ACHN (cell line): Measurements from ENCODE around the gene PCDH9.
"Not testable (repeated sequence)": the region's sequence is repeated elsewhere in the genome, so short reads cannot be mapped to it uniquely, and the experiment has no call there.

Experiments used
- DNase-seq: peaks from one replicate; pipeline ENCODE4 v3.0.0-alpha.2; 2015
- in situ Hi-C: cut with HindIII; loops from 2 replicates; pipeline ENCODE4 v1.10.0; 2017; ENCODE audit warnings: low sequenced_read_pairs, low pct_ligation_motif_present, low pct_unique_long_range_greater_than_20kb

The PCDH9 gene

DNA sequence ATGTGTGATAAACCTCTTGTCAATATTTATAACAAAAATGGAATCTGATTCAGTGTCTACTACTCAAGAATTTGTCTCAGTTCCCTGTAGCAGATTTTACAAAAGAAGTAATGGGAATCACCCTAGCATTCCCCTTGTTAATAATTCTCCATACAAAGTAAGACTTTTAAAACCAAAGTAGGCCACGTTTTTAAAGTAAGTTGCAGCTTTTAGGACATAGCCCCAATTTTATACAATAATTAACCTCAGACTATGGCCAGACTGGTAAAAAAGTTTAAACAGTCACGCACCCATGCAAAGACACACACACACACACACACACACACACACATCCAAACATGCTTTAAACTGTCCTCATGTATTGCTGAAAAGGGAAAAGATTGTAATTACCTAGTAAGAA is 589.9 kb downstream of the PCDH9 start:
- in situ Hi-C loops: no loop called here

DNA sequence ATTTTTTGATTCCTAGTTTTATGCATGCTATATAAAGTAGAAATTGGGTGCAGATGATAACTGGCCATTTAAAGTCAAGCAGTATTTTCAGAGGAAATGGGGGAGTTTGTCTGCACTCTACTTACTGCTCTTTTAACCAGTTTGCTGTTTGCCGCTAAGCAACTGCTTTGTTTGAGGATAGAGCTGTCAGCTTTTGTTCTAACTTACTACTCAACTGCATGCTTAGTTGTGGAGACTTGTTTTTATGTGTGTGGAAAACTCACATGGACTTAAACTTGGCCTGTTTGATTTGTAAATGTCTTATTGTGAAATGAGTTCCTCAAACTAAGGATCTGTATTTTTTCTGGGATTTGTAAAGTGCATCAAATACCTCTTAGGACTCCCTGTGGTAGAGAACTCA is 591.1 kb downstream of the PCDH9 start:
- no peak for DNase-seq
- in situ Hi-C loops: no loop called here

More for the DNA sequence above, 589.9 kb downstream of the PCDH9 start:
- no peak for DNase-seq

DNA sequence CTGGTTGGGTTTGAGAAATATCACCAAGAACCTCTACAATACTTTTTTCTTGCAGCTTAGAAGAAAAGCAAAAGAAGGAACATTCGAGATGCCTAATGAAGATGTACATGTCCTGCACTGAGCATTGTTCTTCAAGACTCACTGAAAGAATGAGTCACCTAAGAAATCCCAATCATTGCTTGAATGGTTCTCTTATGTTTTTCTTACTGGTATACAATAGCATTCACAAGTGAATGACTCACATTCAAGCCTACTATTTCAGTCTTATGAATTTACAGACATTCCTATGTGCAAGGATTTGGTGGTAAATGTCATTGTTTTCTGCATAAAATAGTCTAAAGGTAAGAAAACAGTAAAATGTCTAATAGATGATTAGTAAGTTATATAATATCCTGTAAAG is 594.6 kb downstream of the PCDH9 start:
- DNase-seq: peak; percentile 57
- in situ Hi-C loops: no loop called here

DNA sequence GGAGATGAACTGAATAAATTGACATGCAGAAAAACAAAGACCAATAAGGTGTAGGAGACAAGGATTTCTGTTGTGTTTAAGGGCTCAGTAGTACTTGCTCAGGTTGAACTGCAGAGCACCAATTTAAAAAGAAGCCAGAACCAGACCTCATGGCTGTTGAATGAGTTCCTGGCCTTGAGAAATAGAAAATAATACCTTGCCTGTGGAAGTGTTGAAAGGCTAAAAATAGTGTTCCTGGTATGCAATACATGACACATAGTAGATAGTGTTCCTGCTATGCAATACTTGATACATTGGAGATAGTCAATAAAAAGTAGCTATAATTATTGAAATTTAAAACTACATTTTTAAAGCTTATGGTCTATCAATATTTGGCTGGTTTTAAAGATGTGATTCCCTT is 595.8 kb downstream of the PCDH9 start:
- DNase-seq: no peak

DNA sequence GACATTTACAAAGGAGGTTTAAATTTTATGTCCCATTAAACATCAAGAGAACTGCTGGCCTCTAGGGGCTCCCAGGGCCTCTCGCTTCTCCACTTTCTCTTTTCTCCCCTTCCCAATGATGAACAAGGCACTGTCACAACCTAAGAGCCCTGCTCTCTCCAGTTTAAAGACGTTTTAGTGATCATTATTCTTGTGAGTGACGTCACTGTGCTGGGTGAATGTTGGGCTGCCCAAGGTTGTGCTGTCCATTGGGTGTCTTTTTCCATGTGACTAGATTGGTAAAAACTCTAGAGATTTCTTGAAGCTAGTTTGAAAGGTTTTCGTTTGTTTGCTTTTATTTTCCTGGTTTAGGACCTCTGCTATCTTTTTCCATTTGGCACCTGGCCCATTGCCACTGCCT is 602.6 kb downstream of the PCDH9 start:
- no peak for DNase-seq
- in situ Hi-C loops: no loop called here

More for the DNA sequence above, 595.8 kb downstream of the PCDH9 start:
- in situ Hi-C loops: no loop called here

DNA sequence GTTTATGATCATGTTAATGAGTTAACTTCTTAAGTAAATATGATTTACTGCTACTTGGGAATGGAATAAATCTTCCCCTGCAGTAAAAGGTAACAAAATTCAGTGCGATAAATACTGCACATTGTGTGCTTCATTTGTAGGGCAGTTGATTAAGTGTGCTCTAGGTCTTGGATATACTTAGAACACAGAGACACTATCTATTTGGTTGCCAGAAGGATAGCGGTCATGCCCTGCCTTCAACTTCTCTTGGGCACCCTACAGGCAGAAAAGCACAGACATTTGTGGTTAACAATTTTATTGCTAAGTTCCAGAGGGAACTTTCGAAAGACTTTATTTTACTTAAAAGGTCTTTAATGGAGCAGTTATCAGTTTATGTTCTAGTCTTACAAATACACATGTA is 605.8 kb downstream of the PCDH9 start:
- DNase-seq: no peak
- in situ Hi-C loops: no loop called here

DNA sequence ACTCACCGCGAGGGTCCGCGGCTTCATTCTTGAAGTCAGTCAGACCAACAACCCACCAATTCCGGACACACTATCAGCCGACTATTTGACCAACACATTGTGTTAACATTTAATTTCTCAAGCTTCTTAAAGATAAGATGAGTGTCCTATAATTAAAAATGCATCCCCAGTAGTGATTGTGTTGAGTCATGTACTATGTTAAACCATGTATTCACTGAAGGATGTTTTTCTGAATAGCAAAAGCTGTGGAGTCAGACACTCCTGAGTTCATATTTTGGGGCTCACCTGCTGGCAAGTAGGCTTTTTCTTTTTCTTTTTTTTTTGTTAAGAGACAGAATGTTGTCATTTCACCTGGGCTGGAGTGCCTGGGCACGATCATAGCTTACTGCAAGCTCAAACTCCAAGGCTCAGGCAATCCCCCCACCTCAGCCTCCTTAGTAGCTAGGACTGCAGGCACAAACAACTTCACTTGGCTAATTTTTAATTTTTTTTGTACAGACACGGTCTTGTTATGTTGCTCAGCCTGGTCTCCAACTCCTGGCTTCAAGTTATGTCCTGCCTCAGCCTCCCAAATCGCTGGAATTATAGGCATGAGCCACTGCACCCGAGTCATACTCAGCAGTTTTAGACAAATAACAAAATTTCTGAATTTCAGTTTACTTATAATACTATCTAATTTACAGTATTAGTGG is 606.9 kb downstream of the PCDH9 start:
- in situ Hi-C loops: no loop called here
- no peak for DNase-seq

DNA sequence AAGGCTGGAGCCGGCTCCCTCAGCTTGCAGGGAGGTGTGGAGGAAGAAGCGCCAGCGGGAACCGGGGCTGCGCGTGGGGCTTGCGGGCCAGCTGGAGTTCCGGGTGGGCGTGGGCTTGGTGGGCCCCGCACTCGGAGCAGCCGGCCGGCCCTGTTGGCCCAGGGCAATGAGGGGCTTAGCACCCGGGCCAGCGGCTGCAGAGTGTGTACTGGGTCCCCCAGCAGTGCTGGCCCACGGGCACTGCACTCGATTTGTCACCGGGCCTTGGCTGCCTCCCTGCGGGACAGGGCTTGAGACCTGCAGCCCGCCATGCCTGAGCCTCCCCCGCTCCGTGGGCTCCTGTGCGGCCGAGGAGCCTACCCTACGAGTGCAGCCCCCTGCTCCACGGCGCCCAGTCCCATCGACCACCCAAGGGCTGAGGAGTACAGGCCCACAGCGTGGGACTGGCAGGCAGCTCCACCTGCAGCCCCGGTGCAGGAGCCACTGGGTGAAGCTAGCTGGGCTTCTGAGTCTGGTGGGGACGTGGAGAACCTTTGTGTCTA is 608.2 kb downstream of the PCDH9 start:
- in situ Hi-C loops: not testable (repeated sequence)

DNA sequence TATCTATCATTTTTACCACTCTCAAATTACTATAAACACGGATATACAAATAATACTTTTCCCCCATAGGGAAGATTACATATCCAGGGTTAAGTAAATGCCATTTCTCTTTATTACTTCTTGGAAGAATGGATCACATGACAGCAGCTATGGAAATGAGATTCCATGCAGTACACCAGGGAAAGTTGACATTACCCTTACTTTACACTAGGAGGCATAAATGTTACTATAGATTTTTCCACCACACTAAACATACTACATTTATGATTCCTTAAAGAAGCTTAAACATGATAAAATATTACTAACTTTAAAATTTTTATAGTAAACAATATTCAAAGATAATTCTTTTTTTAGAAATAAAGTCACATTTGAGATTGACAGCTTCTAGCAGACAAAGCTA is 611.4 kb downstream of the PCDH9 start:
- peak; percentile 45 for DNase-seq
- in situ Hi-C loops: no loop called here

More for the DNA sequence above, 608.2 kb downstream of the PCDH9 start:
- DNase-seq: not testable (repeated sequence)

DNA sequence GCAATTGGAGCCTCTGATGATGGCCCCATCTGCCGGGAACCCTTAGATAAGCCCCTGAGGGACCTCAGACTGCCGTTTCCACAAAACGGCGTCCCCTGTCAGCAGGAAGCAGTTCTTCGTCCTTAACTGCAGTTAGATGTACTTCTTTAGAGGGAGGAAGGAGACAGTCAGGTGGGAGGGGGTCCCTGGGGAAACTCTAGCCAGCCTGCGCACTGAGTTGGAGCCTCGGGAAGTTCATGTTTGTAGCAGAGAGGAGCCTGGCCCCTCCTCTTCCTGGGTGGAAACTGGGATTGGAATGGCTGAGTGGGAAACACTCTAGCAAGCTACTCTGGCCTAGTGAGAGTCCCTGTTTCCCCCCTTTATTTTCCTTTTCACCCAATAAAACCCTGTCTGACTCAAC is 612.4 kb downstream of the PCDH9 start:
- DNase-seq: no peak
- in situ Hi-C loops: no loop called here

DNA sequence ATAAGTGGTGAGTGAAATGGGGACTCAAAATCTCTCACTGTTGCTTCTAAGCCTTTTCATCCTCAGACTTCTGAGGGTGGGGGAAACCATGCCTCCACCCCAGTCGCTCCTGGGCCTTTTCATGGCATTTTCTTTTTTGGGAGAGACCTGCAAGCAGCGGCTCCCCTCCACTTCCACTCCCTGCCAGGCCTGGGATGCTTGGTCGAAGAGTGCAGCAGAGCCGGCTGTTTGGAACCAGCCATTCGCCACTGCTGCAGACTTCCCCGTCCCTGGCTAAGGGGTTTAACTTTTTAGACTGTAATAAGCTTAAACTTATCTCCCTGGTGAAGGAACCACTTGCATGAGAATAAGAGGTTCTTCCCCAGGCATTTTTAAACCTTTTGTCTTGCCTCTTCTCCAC is 617.2 kb downstream of the PCDH9 start:
- in situ Hi-C loops: no loop called here
- DNase-seq: no peak

DNA sequence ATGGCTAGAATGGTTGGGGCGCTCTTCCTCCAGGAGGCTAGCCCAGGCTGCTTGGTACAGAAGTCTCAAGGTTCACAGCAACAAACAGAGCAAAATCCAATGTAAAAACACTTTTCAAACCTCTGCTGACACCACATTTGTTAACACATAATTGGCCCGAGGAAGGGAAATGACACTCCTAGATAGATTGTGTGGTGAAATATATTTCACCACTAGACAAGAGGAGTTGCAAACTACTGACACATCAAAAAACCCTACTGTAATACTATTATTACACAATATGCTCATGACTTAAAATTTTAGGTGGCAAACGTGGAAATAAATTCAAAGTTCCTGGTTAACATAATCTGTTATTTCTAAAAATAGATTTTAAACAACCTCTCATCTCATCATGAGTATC is 643.6 kb downstream of the PCDH9 start:
- in situ Hi-C loops: no loop called here

DNA sequence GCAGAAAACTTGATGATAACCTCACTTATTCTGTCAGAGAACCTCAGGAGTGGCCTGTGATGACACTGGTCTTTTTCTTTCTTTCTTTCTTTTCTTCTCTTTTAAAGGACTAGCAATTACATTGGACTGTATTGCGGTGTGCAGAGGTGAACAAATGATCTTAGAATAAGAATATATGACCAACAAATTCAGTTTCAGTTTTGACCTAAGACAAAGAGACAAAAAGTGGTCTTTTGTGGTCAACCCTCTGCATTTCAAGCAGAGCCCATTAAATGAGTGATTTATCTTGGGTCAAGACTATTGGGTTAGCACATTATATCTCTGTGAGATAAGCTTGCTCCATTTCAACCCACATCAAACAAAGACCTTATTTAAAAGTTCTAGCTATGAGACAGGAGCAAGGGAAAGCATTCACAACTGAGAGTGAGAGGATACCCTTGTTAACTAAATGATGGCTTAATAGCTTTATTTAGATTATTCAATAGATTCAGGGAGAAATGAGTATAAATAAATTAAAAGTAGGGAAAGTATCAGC is 644.4 kb downstream of the PCDH9 start:
- in situ Hi-C loops: no loop called here
- no peak for DNase-seq

More for the DNA sequence above, 643.6 kb downstream of the PCDH9 start:
- DNase-seq: no peak

DNA sequence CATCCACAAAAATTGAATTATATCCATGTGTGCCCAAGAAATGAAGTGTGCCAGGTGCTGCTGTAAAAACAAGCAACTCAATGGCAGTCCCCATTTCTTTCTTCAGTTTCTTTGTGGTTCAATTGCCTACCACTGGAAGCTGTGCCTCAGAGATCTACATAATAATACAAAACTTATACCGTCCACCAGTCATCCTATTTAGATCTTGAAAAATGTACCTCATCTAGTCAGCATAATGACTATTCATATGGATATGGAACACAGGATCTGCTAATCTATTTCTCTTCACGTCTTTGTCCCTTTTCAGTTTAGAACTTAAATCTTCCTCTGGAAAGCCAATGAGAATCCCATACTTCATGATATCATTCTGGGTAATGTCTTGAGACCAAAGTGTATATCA is 648.5 kb downstream of the PCDH9 start:
- in situ Hi-C loops: no loop called here
- no peak for DNase-seq

DNA sequence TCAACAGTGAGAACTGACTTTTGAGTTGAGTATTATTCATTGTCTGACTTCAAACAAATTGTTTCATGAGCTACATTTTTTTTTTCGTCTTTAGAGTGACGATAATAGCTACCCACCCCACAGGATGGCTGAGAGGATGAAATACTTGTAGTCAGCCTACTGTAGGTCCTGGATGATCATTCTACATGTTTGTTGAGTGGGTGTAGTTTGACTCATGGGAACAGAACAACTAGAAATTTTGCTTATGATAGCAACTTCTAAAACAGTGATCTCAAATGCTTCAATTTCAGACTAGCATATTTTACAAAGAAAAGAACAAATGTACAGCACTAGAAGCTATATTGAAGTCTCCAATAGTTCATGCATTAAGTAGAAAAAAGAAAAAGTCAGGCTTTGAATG is 651.8 kb downstream of the PCDH9 start:
- in situ Hi-C loops: no loop called here
- no peak for DNase-seq

DNA sequence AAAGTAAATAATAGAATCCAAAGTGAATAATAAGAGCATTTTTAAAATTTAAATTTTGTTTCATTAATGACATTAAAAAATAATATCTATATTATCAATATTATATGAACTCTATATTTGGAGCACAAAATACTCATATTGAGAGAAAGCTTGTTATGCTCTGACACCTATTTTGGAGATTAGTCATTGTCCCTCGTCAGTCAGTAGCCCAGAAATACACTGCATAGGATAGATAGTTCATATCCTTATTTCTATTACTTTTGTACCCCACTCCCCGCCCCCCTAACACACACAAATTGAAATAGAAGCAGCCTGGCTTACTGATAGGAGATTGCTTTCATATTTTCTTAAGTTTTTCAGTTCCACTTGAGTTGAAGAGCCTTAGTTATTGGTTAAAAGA is 652.8 kb downstream of the PCDH9 start:
- no peak for DNase-seq
- in situ Hi-C loops: no loop called here

DNA sequence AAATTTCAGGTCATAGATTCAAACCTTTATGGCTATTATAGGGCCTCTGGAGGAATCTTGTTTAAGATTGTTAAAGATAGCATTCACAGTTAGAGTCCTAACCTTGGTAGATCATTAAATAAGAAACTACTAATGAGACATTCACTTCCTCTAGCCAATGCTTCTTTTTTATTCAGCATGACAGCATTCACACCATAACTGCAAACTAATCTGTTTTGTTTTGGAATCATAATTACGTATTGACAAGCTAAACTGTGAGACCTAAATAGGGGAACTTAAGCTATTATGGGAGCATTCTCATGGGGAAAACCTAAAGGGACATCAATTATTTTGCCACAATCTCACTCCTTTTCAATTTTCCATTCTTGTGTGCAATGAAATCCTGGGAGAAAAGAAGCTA is 653.8 kb downstream of the PCDH9 start:
- in situ Hi-C loops: no loop called here
- DNase-seq: no peak

DNA sequence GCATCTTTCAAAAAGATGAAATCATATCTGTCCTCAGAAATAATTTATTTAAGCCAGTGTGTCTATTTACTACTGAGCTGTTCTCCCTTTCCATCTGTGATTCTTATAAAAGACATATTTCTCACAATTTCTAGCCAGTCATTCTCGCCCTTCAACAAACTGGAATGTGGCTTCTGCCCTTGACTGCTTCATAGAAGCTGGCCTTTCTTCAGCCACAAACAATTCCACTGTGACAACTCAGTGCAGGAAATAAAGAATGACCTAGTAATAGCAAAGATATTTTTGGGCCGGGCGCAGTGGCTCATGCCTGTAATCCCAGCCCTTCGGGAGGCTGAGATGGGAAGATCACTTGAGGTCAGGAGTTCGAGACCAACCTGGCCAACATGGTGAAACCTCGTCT is 655.5 kb downstream of the PCDH9 start:
- in situ Hi-C loops: no loop called here
- DNase-seq: no peak

DNA sequence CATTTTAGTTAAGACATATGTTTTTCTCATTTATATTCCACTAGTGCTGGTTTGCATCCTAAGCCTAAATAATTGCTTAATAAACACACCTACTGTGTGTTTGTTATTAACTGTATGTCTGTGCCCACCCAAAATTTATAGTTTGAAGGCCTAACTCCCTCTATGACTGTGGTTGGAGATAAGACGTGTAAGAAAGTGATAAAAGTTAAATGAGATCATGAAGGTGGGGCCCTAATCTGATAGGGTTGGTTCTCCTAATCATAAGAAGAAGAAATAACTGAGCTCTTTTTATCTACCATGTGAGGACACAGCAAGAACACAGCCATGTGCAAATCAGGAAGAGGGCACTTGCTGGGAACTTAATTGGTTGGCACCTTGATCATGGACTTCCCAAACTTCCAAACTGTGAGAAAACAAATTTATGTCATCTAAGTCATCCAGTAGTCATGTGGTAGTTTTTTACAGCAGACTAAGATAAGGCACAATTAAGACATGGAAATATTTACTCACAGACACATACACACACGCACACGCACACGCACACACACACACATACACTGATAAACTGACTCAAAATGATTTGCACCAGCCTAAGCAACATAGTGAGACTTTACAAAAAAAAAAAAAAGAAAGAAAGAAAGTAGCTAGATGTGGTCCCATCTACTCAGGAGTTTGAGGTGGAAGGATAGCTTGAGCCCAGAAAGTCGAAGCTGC is 662.1 kb downstream of the PCDH9 start:
- DNase-seq: no peak

DNA sequence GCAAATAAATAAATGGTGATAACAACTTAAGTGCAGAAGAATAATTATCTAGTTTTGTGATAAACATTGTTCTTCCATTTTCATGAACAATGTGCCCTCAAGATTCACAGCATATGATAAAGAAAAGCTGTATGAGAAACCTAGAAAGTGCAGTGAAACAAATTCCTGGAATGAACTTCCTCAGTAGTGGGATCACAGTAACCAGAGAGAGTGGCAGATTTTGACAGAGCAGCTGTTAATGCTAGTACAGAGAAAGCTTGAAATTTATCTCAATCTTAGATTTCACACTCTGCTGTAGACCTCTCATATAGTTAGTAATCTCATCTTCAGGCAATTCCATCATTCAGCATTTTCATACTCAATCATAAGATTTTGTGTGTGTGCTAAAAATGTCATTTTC is 664.9 kb downstream of the PCDH9 start:
- in situ Hi-C loops: no loop called here

More for the DNA sequence above, 662.1 kb downstream of the PCDH9 start:
- in situ Hi-C loops: no loop called here

More for the DNA sequence above, 664.9 kb downstream of the PCDH9 start:
- no peak for DNase-seq
